GM12878 (cell line): ENCODE data around the gene MSH6. TPM values are rescaled to one million over a fixed set of nuclear protein-coding genes. Genes with fewer than 3 reads are reported as not detected.

Source experiments
- ATAC-seq: fragments of 200-7000 bp; cut with Tn5 transposase; 3 replicates; pipeline ENCODE4 v1.9.1; 2020; ENCODE audit warnings: mild to moderate bottlenecking, moderate library complexity
- BruUV-seq: library from RNA; stranded (reverse); fragments of 400-500 nt; replicated peaks from 2 replicates; lab custom pipeline; 2021; lab: Mats Ljungman, UMichigan
- CTCF ChIA-PET: fragments of 300-600 bp; sonication (Branson Sonifier 250); formaldehyde crosslinking; extraction: SDS; loops from one replicate; lab custom pipeline; 2021; ENCODE audit warnings: inconsistent platforms; lab: Yijun Ruan, JAX
- POLR2A ChIA-PET: fragments of 350-600 bp; formaldehyde crosslinking; extraction: SDS; loops from one replicate; lab custom pipeline; 2021; ENCODE audit warnings: inconsistent platforms; lab: Charles Lee
- RAD21 ChIA-PET: fragments of 300-600 bp; sonication (Branson Sonifier 250); formaldehyde crosslinking; loops from one replicate; lab custom pipeline; 2023; ENCODE audit warnings: antibody characterized with exemption; ENCODE audit not compliant: unreplicated experiment; lab: Charles Lee
- SMC1A ChIA-PET: fragments of 300-600 bp; sonication (Branson Sonifier 250); formaldehyde crosslinking; loops from one replicate; lab custom pipeline; 2023; ENCODE audit not compliant: unreplicated experiment, uncharacterized antibody; lab: Charles Lee
- DNase-seq: peaks from one replicate; pipeline ENCODE4 v3.0.0-alpha.2; 2011; ENCODE audit warnings: low read depth, low spot score
- FAIRE-seq: peaks from 3 replicates; lab custom pipeline; 2011; peaks lifted over from hg19 to GRCh38; lab: Jason Lieb, UNC
- H2AFZ ChIP-seq: 2 replicates; pipeline ENCODE4 v1.6.0; 2011; ENCODE audit warnings: low read depth, low read length, control low read depth; ENCODE audit not compliant: control insufficient read depth
- H3K27ac ChIP-seq: 2 replicates; pipeline ENCODE4 v1.5.1; 2011; ENCODE audit warnings: control low read depth; ENCODE audit not compliant: control insufficient read depth, insufficient read depth
- H3K27me3 ChIP-seq, 2 experiments: replicated peaks in 1 of 2; 2 replicates each; pipeline versions ENCODE4 v1.6.0 to v1.6.1; 2011; ENCODE audit warnings: low read length in 1 of 2; ENCODE audit not compliant: control insufficient read depth in 2 of 2, insufficient read depth in 2 of 2
- H3K36me3 ChIP-seq, 2 experiments: 2 replicates each; pipeline ENCODE4 v1.5.1; 2011; ENCODE audit warnings: low read length in 1 of 2; ENCODE audit not compliant: control insufficient read depth in 2 of 2, insufficient read depth in 2 of 2
- H3K4me1 ChIP-seq: 2 replicates; pipeline ENCODE4 v1.6.1; 2011; ENCODE audit warnings: mild to moderate bottlenecking, low read length, moderate library complexity, mixed read lengths; ENCODE audit not compliant: control insufficient read depth, insufficient read depth
- H3K4me2 ChIP-seq: 2 replicates; pipeline ENCODE4 v1.6.0; 2011; ENCODE audit warnings: control low read depth; ENCODE audit not compliant: control insufficient read depth, insufficient read depth
- H3K4me3 ChIP-seq: fragments of 200-600 bp; sonication (generic); 2 replicates; pipeline ENCODE4 v1.5.1; 2016
- H3K79me2 ChIP-seq: 2 replicates; pipeline ENCODE4 v1.6.0; 2011; ENCODE audit warnings: low read length; ENCODE audit not compliant: control insufficient read depth, insufficient read depth
- H3K9ac ChIP-seq: 2 replicates; pipeline ENCODE4 v1.8.0; 2011; ENCODE audit warnings: low read length, control low read depth, mixed read lengths; ENCODE audit not compliant: control insufficient read depth, insufficient read depth
- H3K9me3 ChIP-seq: replicated peaks from 3 replicates; pipeline ENCODE4 v1.5.1; 2011; ENCODE audit warnings: mild to moderate bottlenecking, low read length; ENCODE audit not compliant: control insufficient read depth, insufficient read depth
- H4K20me1 ChIP-seq: 2 replicates; pipeline ENCODE4 v1.6.0; 2011; ENCODE audit not compliant: control insufficient read depth, insufficient read depth
- ATF2 ChIP-seq: IDR thresholded peaks from 2 replicates; pipeline ENCODE4 v1.6.1; 2012; ENCODE audit warnings: low read length, inconsistent platforms
- CBFB ChIP-seq: IDR thresholded peaks from 2 replicates; pipeline ENCODE4 v1.6.1; 2016; ENCODE audit warnings: antibody characterized with exemption, low read depth
- MEF2B ChIP-seq: fragments of 450-650 bp; IDR thresholded peaks from 2 replicates; pipeline ENCODE4 v1.6.1; 2018; ENCODE audit warnings: mild to moderate bottlenecking, moderate library complexity; ENCODE audit not compliant: partially characterized antibody, poor library complexity, severe bottlenecking
- PML ChIP-seq: IDR thresholded peaks from 2 replicates; pipeline ENCODE4 v1.6.1; 2012; ENCODE audit warnings: low read length, inconsistent platforms
- USF1 ChIP-seq: IDR thresholded peaks from 2 replicates; pipeline ENCODE4 v1.6.1; 2011; ENCODE audit warnings: borderline replicate concordance, low read depth, mild to moderate bottlenecking, moderate library complexity, mixed read lengths, low read length; ENCODE audit not compliant: insufficient read depth; ENCODE audit errors: extremely low read length
- WGBS: methylation state at CpG from one replicate; pipeline ENCODE4 v1.1.6; 2016; ENCODE audit warnings: low lambda C conversion rate; ENCODE audit not compliant: insufficient replicate concordance, insufficient coverage; ENCODE audit errors: missing lambda C conversion rate; 5-methylcytosine and 5-hydroxymethylcytosine counted together
- in situ Hi-C: fragments of 300-500 bp; cut with MboI; formaldehyde crosslinking; loops from 9 replicates; pipeline ENCODE4 v1.14.3; 2018; ENCODE audit warnings: mixed read lengths
- intact Hi-C: fragments of 100-400 bp; cut with micrococcal nuclease; formaldehyde crosslinking; loops from one replicate; pipeline ENCODE4 v1.14.2; 2022; ENCODE audit not compliant: unreplicated experiment
- polyA plus RNA-seq, 11 experiments: library from polyadenylated mRNA; depleted of rRNA in 4 of 11; unstranded in 6 of 11; stranded (reverse) in 5 of 11; fragments of >200 nt; fragmentation: Nextera tagmentation in 4 of 11; fragmentation: Illumina TruSeq in 1 of 11; extraction: Ambion mirVana in 4 of 11; extraction: Trizol in 1 of 11; gene quantifications; 1 replicate in 1 of 11; 2 replicates in 10 of 11; pipeline versions ENCODE4 v1.2.1 to v1.2.3, GENCODE V29; 2011 to 2016; ENCODE audit warnings: inconsistent platforms in 2 of 11, missing spikeins in 2 of 11, low read depth in 1 of 11
- total RNA-seq, 4 experiments: library from RNA; depleted of rRNA in 3 of 4; stranded (reverse); fragments of >200 nt in 3 of 4; fragmentation: Illumina TruSeq in 1 of 4; extraction: Trizol in 1 of 4; gene quantifications; 2 replicates each; pipeline versions ENCODE4 v1.2.1 to v1.2.3, GENCODE V29; 2013 to 2021
- TF ChIP-seq, protein P1 (sequence below): fragments of 450-650 bp; IDR thresholded peaks from 2 replicates; pipeline ENCODE4 v1.6.1; 2016; ENCODE audit warnings: mild to moderate bottlenecking

MSH6 gene
- total and polyA plus RNA-seq, 10 of the 15 experiments (the other 5 are each of a cell fraction or from before 2014, with no cell fraction given), result 12.4 to 108 (median 67.4) TPM

GRCh38 chr2:47782381-47782670 lies 619 bp upstream of the MSH6 start:
- no peaks in the 10 kb centered on the region; the same call in 1 of the 3 replicates for H3K9me3 ChIP-seq
- POLR2A ChIA-PET, result interaction anchor here (0.5 to 1.6 kb wide), 6 partner anchors 9 to 119 kb away, joined by 3 to 5 read pairs (median 4); no protein-coding TSS in a partner anchor
- intact Hi-C loops, result loop anchor here (5.0 kb wide), 1 partner anchor 115 kb away; no protein-coding TSS in a partner anchor
- CTCF ChIA-PET, result interaction anchor here (0.7 to 1.7 kb wide), 5 partner anchors 13 to 797 kb away, joined by 3 to 6 read pairs (median 5); no protein-coding TSS in a partner anchor
- H3K27me3 ChIP-seq, result no peaks in the 10 kb centered on the region
- H3K4me2 ChIP-seq, result peak overlapping the region; percentile 67
- WGBS, result 16% methylated on average over 7 of the region's 7 CpGs
- no peak for DNase-seq
- in situ Hi-C loops, result no loop called here
- H3K4me3 ChIP-seq, result peak overlapping the region; percentile 73
- SMC1A ChIA-PET, result interaction anchor here (0.6 to 2.6 kb wide), 4 partner anchors 11 to 378 kb away, joined by 3 to 7 read pairs (median 4); no protein-coding TSS in a partner anchor
- H3K4me1 ChIP-seq, result 0 out of 2 replicates have a peak, but pooled peaks cover 8% of the 10 kb centered on the region
- FAIRE-seq, result no peak
- peak overlapping the region; percentile 88 for H3K9ac ChIP-seq
- ATAC-seq, result no peak
- TSS peak; percentile 89 for BruUV-seq
- peaks cover 0 to 10% of the 10 kb centered on the region in 2 experiments; a peak in 1 of 4 replicates for H3K36me3 ChIP-seq
- H2AFZ ChIP-seq, result peak overlapping the region; percentile 73
- no peaks in the 10 kb centered on the region for H4K20me1 ChIP-seq
- RAD21 ChIA-PET, result interaction anchor here (0.6 to 2.1 kb wide), 5 partner anchors 11 to 447 kb away, joined by 3 to 9 read pairs (median 4); partner anchors contain the start of gene FBXO11
- H3K27ac ChIP-seq, result peak overlapping the region; percentile 80
- TF ChIP-seq MEF2B (peak; percentile 8), PML (no peak), CBFB (no peak), ATF2 (no peak), USF1 (no peak)
- TF ChIP-seq, protein P1, sequence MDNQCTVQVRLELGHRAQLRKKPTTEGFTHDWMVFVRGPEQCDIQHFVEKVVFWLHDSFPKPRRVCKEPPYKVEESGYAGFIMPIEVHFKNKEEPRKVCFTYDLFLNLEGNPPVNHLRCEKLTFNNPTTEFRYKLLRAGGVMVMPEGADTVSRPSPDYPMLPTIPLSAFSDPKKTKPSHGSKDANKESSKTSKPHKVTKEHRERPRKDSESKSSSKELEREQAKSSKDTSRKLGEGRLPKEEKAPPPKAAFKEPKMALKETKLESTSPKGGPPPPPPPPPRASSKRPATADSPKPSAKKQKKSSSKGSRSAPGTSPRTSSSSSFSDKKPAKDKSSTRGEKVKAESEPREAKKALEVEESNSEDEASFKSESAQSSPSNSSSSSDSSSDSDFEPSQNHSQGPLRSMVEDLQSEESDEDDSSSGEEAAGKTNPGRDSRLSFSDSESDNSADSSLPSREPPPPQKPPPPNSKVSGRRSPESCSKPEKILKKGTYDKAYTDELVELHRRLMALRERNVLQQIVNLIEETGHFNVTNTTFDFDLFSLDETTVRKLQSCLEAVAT, result 0 out of 2 replicates have a peak, but pooled peaks have one; percentile 23
- H3K79me2 ChIP-seq, result peaks cover 38% of the 10 kb centered on the region
